ENCODE measurements around the gene AMMECR1.
"Not testable (repeated sequence)": the region's sequence is repeated elsewhere in the genome, so short reads cannot be mapped to it uniquely, and the experiment has no call there.

DNA sequence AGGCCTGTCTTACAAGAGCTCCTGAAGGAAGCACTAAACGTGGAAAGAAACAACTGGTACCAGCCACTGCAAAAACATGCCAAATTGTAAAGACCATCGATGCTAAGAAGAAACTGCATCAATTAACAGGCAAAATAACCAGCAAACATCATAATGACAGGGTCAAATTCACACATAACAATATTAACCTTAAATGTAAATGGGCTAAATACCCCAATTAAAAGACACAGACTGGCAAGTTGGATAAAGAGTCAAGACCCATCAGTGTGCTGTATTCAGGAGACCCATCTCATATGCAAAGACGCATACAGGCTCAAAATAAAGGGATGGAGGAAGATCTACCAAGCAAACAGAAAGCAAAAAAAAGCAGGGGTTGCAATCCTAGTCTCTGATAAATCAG lies 86.4 kb downstream of the AMMECR1 start:
- TF ChIP-seq, protein P1, sequence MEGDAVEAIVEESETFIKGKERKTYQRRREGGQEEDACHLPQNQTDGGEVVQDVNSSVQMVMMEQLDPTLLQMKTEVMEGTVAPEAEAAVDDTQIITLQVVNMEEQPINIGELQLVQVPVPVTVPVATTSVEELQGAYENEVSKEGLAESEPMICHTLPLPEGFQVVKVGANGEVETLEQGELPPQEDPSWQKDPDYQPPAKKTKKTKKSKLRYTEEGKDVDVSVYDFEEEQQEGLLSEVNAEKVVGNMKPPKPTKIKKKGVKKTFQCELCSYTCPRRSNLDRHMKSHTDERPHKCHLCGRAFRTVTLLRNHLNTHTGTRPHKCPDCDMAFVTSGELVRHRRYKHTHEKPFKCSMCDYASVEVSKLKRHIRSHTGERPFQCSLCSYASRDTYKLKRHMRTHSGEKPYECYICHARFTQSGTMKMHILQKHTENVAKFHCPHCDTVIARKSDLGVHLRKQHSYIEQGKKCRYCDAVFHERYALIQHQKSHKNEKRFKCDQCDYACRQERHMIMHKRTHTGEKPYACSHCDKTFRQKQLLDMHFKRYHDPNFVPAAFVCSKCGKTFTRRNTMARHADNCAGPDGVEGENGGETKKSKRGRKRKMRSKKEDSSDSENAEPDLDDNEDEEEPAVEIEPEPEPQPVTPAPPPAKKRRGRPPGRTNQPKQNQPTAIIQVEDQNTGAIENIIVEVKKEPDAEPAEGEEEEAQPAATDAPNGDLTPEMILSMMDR (IDR thresholded peaks at IDR 0.05), result not testable (repeated sequence)
- not testable (repeated sequence) for TF ChIP-seq POLR2A (IDR thresholded peaks at IDR 0.05)
